ENCODE data around the gene AMH. TPM values are rescaled to one million over a fixed set of nuclear protein-coding genes. Genes with fewer than 3 reads are reported as not detected.
A peak's percentile ranks its signal among the peaks of the same experiment; 100 is the strongest.

The AMH gene
- total RNA-seq, 2 experiments from 2014 or later = 14.8 to 49.7 TPM

DNA sequence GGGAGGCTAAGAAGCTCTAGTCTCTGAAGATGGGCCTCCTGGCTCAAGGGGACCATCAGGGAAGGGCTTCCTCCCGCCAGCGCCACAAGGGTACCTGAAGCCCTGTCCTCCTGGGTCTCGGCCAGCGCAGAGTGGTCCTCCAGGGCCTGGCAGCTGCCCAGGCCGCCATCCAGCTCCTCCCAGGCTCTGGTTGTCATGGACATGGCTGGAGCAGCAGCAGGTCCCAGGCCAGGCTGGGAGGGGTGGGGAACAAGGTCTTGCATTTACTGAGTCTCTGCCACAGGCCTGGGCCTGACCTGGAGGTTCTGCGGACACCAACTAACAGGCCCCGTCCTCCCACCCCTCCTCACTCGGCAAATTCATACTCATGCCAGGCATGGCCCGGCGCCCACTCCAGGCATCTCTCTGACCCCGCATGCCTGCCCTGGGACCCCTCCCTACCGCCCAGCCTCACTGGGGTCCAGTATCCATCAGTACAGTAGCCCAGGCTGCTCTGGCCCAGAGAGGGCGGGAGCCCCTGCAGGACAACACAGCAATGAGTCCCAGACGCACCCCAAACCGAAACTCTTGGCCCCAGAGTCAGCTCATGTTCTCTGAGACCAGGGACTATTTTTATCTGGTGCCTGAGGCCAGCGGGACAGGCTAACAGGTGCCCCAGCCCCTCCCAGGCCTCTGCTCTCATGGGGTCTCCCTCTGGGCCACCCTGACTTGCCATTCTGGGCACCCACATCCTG is 6.2 kb downstream of the AMH start:
- no peaks in the 10 kb centered on the region for H4K20me1 ChIP-seq (ENCODE audit: insufficient read depth, low read length)
- H3K36me3 ChIP-seq (ENCODE audit: insufficient read depth, low read length) = peaks cover 5% of the 10 kb centered on the region; the same call in 1 of the 2 replicates
- H3K4me3 ChIP-seq (ENCODE audit: low read depth, low read length, poor library complexity, severe bottlenecking) = no peak overlapping the region
- no peaks in the 10 kb centered on the region for H3K9me2 ChIP-seq (ENCODE audit: insufficient read depth, low read length)
- no peak for TF ChIP-seq EZH2phosphoT487 (IDR thresholded peaks at IDR 0.05; ENCODE audit: borderline replicate concordance, low read depth, low read length)
- TF ChIP-seq, protein P1, sequence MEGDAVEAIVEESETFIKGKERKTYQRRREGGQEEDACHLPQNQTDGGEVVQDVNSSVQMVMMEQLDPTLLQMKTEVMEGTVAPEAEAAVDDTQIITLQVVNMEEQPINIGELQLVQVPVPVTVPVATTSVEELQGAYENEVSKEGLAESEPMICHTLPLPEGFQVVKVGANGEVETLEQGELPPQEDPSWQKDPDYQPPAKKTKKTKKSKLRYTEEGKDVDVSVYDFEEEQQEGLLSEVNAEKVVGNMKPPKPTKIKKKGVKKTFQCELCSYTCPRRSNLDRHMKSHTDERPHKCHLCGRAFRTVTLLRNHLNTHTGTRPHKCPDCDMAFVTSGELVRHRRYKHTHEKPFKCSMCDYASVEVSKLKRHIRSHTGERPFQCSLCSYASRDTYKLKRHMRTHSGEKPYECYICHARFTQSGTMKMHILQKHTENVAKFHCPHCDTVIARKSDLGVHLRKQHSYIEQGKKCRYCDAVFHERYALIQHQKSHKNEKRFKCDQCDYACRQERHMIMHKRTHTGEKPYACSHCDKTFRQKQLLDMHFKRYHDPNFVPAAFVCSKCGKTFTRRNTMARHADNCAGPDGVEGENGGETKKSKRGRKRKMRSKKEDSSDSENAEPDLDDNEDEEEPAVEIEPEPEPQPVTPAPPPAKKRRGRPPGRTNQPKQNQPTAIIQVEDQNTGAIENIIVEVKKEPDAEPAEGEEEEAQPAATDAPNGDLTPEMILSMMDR (conservative IDR thresholded peaks at IDR 0.05; ENCODE audit: low read length) = no peak
- H3K27ac ChIP-seq (ENCODE audit: low read depth, low read length, poor library complexity, severe bottlenecking) = no peak overlapping the region
- ChIA-PET CTCF (ENCODE audit: unreplicated experiment) (interaction anchor here (0.6 kb wide), 1 partner anchor 19 kb away, joined by 4 read pairs; no protein-coding TSS in a partner anchor), POLR2A (interaction anchor here (1.1 to 1.6 kb wide), 2 partner anchors 16 to 17 kb away, joined by 4 read pairs; no protein-coding TSS in a partner anchor)
- BruUV-seq (replicated peaks) = no TSS peak
- H3K9me3 ChIP-seq (ENCODE audit: low read length) = no peaks in the 10 kb centered on the region
- DNase-seq (ENCODE audit: low spot score) = no peak
- no peak overlapping the region for H2AFZ ChIP-seq (ENCODE audit: low read length)
- peaks cover 60% of the 10 kb centered on the region for H3K4me1 ChIP-seq (ENCODE audit: insufficient read depth, low read length, poor library complexity, severe bottlenecking)
- no peak overlapping the region for H3K4me2 ChIP-seq (ENCODE audit: low read length)
- intact Hi-C loops (cut with micrococcal nuclease; ENCODE audit: unreplicated experiment) = no loop called here
- H3K79me2 ChIP-seq (ENCODE audit: insufficient read depth, low read depth, low read length) = no peaks in the 10 kb centered on the region

DNA sequence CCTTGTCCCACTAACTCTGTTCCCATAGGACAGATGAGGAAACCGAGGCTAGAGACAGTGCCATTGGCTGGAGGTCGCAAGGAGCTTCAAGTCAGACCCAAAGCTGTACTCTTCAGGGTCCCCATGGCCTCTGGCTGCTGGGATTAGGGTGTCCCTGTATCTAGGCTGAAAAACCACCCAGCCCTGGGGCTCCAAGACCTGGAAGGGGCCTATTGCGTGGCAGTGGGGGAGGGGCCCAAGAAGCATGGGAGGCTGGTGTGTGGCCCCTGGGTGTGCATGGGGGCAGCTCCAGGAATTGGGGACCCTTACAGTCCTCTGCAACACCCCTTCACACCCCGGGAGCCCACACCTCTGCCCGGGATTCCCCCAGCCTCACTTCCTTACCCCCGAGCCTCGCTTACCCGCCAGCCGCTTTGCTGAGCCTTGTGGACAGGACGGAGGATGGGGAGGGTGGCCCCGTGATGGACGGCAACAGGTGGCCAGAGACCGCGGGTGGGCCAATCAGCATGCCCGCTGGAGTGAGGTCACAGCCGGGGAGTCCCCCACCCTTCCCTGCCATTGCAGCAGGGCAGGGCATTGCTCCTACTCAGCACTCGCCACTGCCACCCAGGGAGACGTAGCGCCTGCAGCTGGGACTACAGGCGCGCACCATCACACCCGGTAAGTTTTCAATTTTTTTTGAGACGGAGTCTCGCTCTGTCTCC is 7.0 kb downstream of the AMH start, which contains the start of gene JSRP1:
Gene JSRP1, minus strand, starts transcription at position 436 of the 704 bp plus-strand sequence. CDS start 1,103 bp downstream, outside the sequence.
- Histone ChIP-seq H3K4me3 (ENCODE audit: low read depth, low read length, poor library complexity, severe bottlenecking) (no peak within 1 kb of the TSS), H3K36me3 (ENCODE audit: insufficient read depth, low read length) (peaks cover 5% of the 10 kb centered on the region; the same call in 1 of the 2 replicates), H3K9me3 (ENCODE audit: low read length) (0 out of 2 replicates have a peak, but pooled peaks cover 1% of the 10 kb centered on the region), H3K4me1 (ENCODE audit: insufficient read depth, low read length, poor library complexity, severe bottlenecking) (peaks cover 64% of the 10 kb centered on the region), H3K9me2 (ENCODE audit: insufficient read depth, low read length) (no peaks in the 10 kb centered on the region), H3K27ac (ENCODE audit: low read depth, low read length, poor library complexity, severe bottlenecking) (peak within 1 kb of the TSS; percentile 87), H3K4me2 (ENCODE audit: low read length) (peak within 1 kb of the TSS; percentile 35; the same call in 1 of the 2 replicates), H2AFZ (ENCODE audit: low read length) (peak within 1 kb of the TSS; percentile 18; the same call in 1 of the 2 replicates), H4K20me1 (ENCODE audit: insufficient read depth, low read length) (no peaks in the 10 kb centered on the region), H3K79me2 (ENCODE audit: insufficient read depth, low read depth, low read length) (no peaks in the 10 kb centered on the region)
- no peak for TF ChIP-seq EZH2phosphoT487 (IDR thresholded peaks at IDR 0.05; ENCODE audit: borderline replicate concordance, low read depth, low read length)
- TF ChIP-seq, protein P1 (conservative IDR thresholded peaks at IDR 0.05; ENCODE audit: low read length) = no peak
- POLR2A ChIA-PET = interaction anchor here (1.6 kb wide), 1 partner anchor 16 kb away, joined by 4 read pairs; no protein-coding TSS in a partner anchor
- intact Hi-C loops (cut with micrococcal nuclease; ENCODE audit: unreplicated experiment) = no loop called here
- CTCF ChIA-PET (ENCODE audit: unreplicated experiment) = interaction anchor here (0.6 kb wide), 1 partner anchor 401 kb away, joined by 6 read pairs; no protein-coding TSS in a partner anchor
- BruUV-seq (replicated peaks) = no TSS peak
- peak; percentile 49 for DNase-seq (ENCODE audit: low spot score)
